ENCODE results near the gene PRDM2. TPM values are rescaled to one million over a fixed set of nuclear protein-coding genes. Genes with fewer than 3 reads are reported as not detected.

Gene PRDM2
- total and polyA plus RNA-seq, 2 of the 13 experiments (the other 11 are each of a cell fraction or from before 2014, with no cell fraction given), result 4.0 to 6.5 TPM

GRCh38 chr1:13830170-13830569 is 130.2 kb downstream of the PRDM2 start:
- no peak for FAIRE-seq
- Histone ChIP-seq H3K9ac (ENCODE audit: insufficient read depth, low read depth, low read length) (no peak overlapping the region), H3K27me3 (ENCODE audit: control insufficient read depth in 1 of 2, insufficient read depth in 2 of 2, low read length in 2 of 2) (peaks cover 1 to 8% of the 10 kb centered on the region in 2 experiments; a peak in 2 of 5 replicates), H3K36me3 (replicated peaks in 1 of 2; ENCODE audit: control insufficient read depth in 1 of 2, insufficient read depth in 2 of 2, low read length in 2 of 2) (no peaks in the 10 kb centered on the region), H3K4me2 (ENCODE audit: low read depth, low read length) (no peak overlapping the region), H3K79me2 (ENCODE audit: insufficient read depth, low read length) (no peaks in the 10 kb centered on the region), H2AFZ (ENCODE audit: low read length) (no peak overlapping the region), H3K9me3 (ENCODE audit: low read length) (no peaks in the 10 kb centered on the region), H3K27ac (ENCODE audit: extremely low read length, insufficient read depth, low read length) (no peak overlapping the region), H3K4me1 (ENCODE audit: insufficient read depth, low read length) (peaks cover 8% of the 10 kb centered on the region), H4K20me1 (ENCODE audit: insufficient read depth, low read length) (no peaks in the 10 kb centered on the region), H3K4me3 (replicated peaks in 1 of 3; ENCODE audit: insufficient read depth in 1 of 3, low read depth in 2 of 3, low read length in 3 of 3) (no peak overlapping the region)
- no TSS peak for BruUV-seq (replicated peaks)
- no peak for DNase-seq (ENCODE audit: low spot score)
- TF ChIP-seq HMGXB3 (CRISPR knock-in tag; IDR thresholded peaks at IDR 0.05; ENCODE audit: borderline replicate concordance), result no peak
- peak; percentile 20 to 50; a peak in 3 of 4 replicates for TF ChIP-seq MAFK (conservative IDR thresholded peaks at IDR 0.05 in 1 of 2, IDR thresholded peaks at IDR 0.05 in 1 of 2; ENCODE audit: low read length in 2 of 2)
- TF ChIP-seq MAFF (IDR thresholded peaks at IDR 0.05; ENCODE audit: low read depth, low read length), result 0 out of 2 replicates have a peak, but pooled peaks have one; percentile 26
- TF ChIP-seq HCFC1 (IDR thresholded peaks at IDR 0.05; ENCODE audit: low read depth, low read length), result no peak
- TF ChIP-seq HNF4A (CRISPR knock-in tag; IDR thresholded peaks at IDR 0.05), result no peak
- no peak for TF ChIP-seq ATAD3A (CRISPR knock-in tag; IDR thresholded peaks at IDR 0.05)
- no peak for TF ChIP-seq NR1H2 (CRISPR knock-in tag; IDR thresholded peaks at IDR 0.05; ENCODE audit: borderline replicate concordance, low read depth)
- no peak for TF ChIP-seq ZNF253 (CRISPR knock-in tag; IDR thresholded peaks at IDR 0.05; ENCODE audit: borderline replicate concordance)
- TF ChIP-seq ZNF503 (CRISPR knock-in tag; IDR thresholded peaks at IDR 0.05), result no peak
- no peak for TF ChIP-seq ZNF383 (CRISPR knock-in tag; IDR thresholded peaks at IDR 0.05; ENCODE audit: borderline replicate concordance)
- TF ChIP-seq FOSL2 (CRISPR knock-in tag; IDR thresholded peaks at IDR 0.05), result no peak
- in situ Hi-C loops (cut with HindIII; ENCODE audit: extremely low pct_ligation_motif_present, low pct_unique_long_range_greater_than_20kb) (no loop called here), intact Hi-C loops (cut with micrococcal nuclease; ENCODE audit: unreplicated experiment) (no loop called here)
- POLR2A ChIA-PET, result no interaction called here
- WGBS (ENCODE audit: low lambda C conversion rate), result 29% methylated on average over 7 of the region's 7 CpGs
- CTCF ChIA-PET (ENCODE audit: low intra/inter-chr PET ratio, low total read pairs), result no interaction called here
- no peak for ATAC-seq

All from HepG2 (cell line).